Suppressor macrophage (primary cell): Measurements from ENCODE around the gene SUN2.
"Not testable (repeated sequence)": the region's sequence is repeated elsewhere in the genome, so short reads cannot be mapped to it uniquely, and the experiment has no call there.

Experiments
- DNase-seq, 4 experiments: peaks; one replicate each; pipeline ENCODE4 v3.0.0-alpha.2; 2020 to 2022
- total RNA-seq, 17 experiments: gene quantifications; one replicate each; lab custom pipeline; 2026; ENCODE audit warnings: mixed read lengths in 6 of 17, inconsistent platforms in 3 of 17; lab: John Stamatoyannopoulos, UW

SUN2 gene
- 98.4 to 324 (median 180) reads per million in 17 experiments for total RNA-seq

- DNase-seq: peak; percentile 95 to 99 (median 97)
Observed at GRCh38 chr22:38755911-38756532, at the start of gene SUN2. Gene SUN2, minus strand, starts transcription at chr22:38755998. Its CDS starts 3,370 bp downstream, at chr22:38752628.

- DNase-seq: not testable (repeated sequence)
Observed at GRCh38 chr22:38805041-38805593, 49.3 kb upstream of the SUN2 start.

- DNase-seq: no peak
Observed at GRCh38 chr22:38802671-38803121, 46.9 kb upstream of the SUN2 start.

- no peak for DNase-seq
Observed at GRCh38 chr22:38799265-38800002, 43.6 kb upstream of the SUN2 start.

- no peak for DNase-seq
Observed at GRCh38 chr22:38798496-38798895, 42.7 kb upstream of the SUN2 start.

- DNase-seq: no peak
Observed at GRCh38 chr22:38796262-38796957, 40.6 kb upstream of the SUN2 start.

GRCh38 chr22:38795569-38795968 is 39.8 kb upstream of the SUN2 start:
- no peak for DNase-seq

- peak; percentile 96 to 99 (median 98) for DNase-seq
Observed at GRCh38 chr22:38793721-38794466, 38.1 kb upstream of the SUN2 start, which contains the start of gene DNAL4. Gene DNAL4, minus strand, starts transcription at chr22:38794143. Its CDS starts 11,412 bp downstream, at chr22:38782731.

- DNase-seq: no peak
Observed at GRCh38 chr22:38793317-38793716, 37.5 kb upstream of the SUN2 start.

- DNase-seq: no peak
Observed at GRCh38 chr22:38792833-38793232, 37.0 kb upstream of the SUN2 start.

- no peak for DNase-seq
Observed at GRCh38 chr22:38789606-38790005, 33.8 kb upstream of the SUN2 start.

GRCh38 chr22:38788846-38789245 is 33.0 kb upstream of the SUN2 start:
- DNase-seq: no peak

GRCh38 chr22:38788021-38788816 is 32.4 kb upstream of the SUN2 start:
- DNase-seq: peak; percentile 35 to 63 (median 54)

- no peak for DNase-seq
Observed at GRCh38 chr22:38786631-38787030, 30.8 kb upstream of the SUN2 start.

- no peak for DNase-seq
Observed at GRCh38 chr22:38784856-38785255, 29.1 kb upstream of the SUN2 start.

- no peak for DNase-seq
Observed at GRCh38 chr22:38784035-38784434, 28.2 kb upstream of the SUN2 start.

GRCh38 chr22:38783095-38783615 is 27.4 kb upstream of the SUN2 start:
- DNase-seq: peak in 2 of 4 experiments; percentile 29 to 37

- DNase-seq: peak; percentile 17 to 73 (median 65)
Observed at GRCh38 chr22:38782402-38783094, 26.8 kb upstream of the SUN2 start.

GRCh38 chr22:38781033-38781432 is 25.2 kb upstream of the SUN2 start:
- no peak for DNase-seq

GRCh38 chr22:38777087-38777671 is 21.4 kb upstream of the SUN2 start:
- DNase-seq: no peak
